Nephron (organoid): Measurements from ENCODE around the gene RAB3B.
"Not testable (repeated sequence)": the region's sequence is repeated elsewhere in the genome, so short reads cannot be mapped to it uniquely, and the experiment has no call there.

ENCODE experiments used
- H3K27ac Mint-ChIP-seq, 3 experiments: 2 replicates each; pipeline ENCODE4 v1.8.0; 2020; ENCODE audit warnings: mixed read lengths in 3 of 3, mild to moderate bottlenecking in 2 of 3, moderate library complexity in 1 of 3
- H3K27me3 Mint-ChIP-seq: 2 replicates; pipeline ENCODE4 v1.8.0; 2021; ENCODE audit warnings: low read depth, mild to moderate bottlenecking, moderate library complexity, mixed read lengths
- H3K36me3 Mint-ChIP-seq: 2 replicates; pipeline ENCODE4 v1.8.0; 2020; ENCODE audit warnings: low read depth, mixed read lengths
- H3K4me1 Mint-ChIP-seq: 2 replicates; pipeline ENCODE4 v1.8.0; 2020; ENCODE audit warnings: mixed read lengths
- H3K4me3 Mint-ChIP-seq, 3 experiments: 2 replicates each; pipeline ENCODE4 v1.8.0; 2020; ENCODE audit warnings: mild to moderate bottlenecking in 3 of 3, mixed read lengths in 3 of 3, moderate library complexity in 2 of 3
- H3K9me3 Mint-ChIP-seq: 2 replicates; pipeline ENCODE4 v1.8.0; 2020; ENCODE audit warnings: mixed read lengths
- CTCF ChIP-seq, 3 experiments: fragments of 200-600 bp; sonication (generic); IDR thresholded peaks; one replicate each; pipeline ENCODE4 v1.5.0; 2021; ENCODE audit warnings: antibody characterized with exemption in 3 of 3; ENCODE audit not compliant: unreplicated experiment in 3 of 3

Gene RAB3B

DNA sequence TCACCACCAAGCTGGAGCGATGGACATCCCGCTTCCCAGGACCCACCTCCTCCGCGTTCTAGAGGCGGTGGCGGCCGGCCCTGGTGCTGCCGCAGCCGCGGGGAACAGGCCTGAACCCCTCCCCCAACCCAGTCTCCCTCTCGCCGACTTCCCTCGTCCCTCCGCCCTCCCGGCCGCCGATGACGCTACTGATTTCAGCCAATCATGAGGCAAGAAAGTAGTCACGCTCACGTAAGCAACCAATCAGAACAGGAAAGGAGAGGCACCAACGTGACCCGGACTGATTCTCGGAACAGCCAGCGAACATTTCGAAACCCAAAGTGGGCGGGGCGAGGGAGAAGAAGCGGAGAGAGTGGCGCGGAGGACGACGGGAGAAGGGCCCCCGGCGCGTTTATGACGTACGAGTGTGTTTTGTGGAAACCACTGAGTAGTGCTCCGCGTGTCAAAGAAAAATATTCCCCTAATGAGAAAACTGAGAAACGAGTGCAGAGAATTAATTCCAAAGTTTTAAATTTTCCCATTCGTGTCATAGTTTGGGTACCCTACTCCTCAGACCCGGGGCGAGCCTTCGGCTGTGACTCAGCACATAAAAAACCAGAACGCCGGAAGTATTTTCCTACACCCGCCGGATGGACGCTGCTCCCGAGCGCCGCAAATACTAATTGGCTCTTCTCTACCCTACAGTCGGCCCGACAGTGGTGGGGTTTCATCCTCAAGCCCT is 111.7 kb downstream of the RAB3B start, which contains the start of gene NRDC:
TSS of gene NRDC (minus strand) at position 112 of the 721 bp plus-strand sequence. CDS start 112 bp downstream, outside the sequence.
- Mint-ChIP-seq H3K4me3 (no peak within 1 kb of the TSS), H3K4me1 (peaks cover 16% of the 10 kb centered on the region), H3K27ac (no peak within 1 kb of the TSS), H3K9me3 (no peaks in the 10 kb centered on the region), H3K27me3 (peaks cover 20% of the 10 kb centered on the region), H3K36me3 (peaks cover 3% of the 10 kb centered on the region)
- TF ChIP-seq CTCF (IDR thresholded peaks at IDR 0.05; ENCODE audit: unreplicated experiment in 3 of 3) = no peak

GRCh38 chr1:51878308-51878615 is 112.2 kb downstream of the RAB3B start:
- no peak for TF ChIP-seq CTCF (IDR thresholded peaks at IDR 0.05; ENCODE audit: unreplicated experiment in 3 of 3)
- Mint-ChIP-seq H3K4me1 (peaks cover 16% of the 10 kb centered on the region), H3K4me3 (no peak overlapping the region), H3K36me3 (peaks cover 3% of the 10 kb centered on the region), H3K27ac (no peak overlapping the region), H3K9me3 (no peaks in the 10 kb centered on the region), H3K27me3 (peaks cover 16% of the 10 kb centered on the region)

DNA sequence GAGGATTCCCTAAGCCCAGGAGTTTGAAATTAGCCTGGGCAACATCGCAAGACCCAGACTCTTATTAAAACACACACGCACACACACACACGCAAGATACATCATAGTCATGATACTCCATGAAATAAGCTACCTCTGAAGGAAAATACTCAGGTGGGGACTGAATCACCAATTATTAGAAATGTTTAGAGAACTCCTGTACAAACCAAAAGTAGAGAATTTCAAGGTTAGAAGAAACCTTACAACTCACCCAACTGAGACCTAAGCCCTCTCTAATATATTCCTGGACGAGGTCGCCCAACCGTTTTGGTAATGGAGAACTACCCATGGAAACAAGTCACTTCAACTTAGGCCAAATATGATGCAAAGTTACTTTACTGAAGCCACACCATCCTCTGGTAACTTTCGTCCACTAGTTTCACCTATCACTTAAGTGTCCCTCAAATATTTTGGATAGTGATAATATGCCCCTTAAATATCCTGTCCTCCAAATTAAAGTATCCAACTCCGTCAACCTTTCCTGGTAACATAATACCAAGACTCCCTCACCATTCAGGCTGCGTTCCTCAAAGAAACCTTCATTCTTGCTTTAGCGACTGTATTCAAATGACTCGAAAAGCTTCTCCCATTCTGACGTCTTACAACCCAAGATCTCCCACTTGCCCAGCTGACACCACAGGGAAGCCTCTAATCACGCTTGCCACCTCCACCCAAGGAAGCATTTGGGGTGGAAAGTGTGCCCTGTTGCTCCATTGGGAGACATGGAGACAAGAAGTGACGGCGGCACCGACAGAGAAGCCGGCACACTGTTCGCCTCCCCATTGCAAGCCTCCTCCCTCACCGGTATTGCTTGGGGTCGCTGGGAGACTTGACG is 112.8 kb downstream of the RAB3B start:
- H3K4me3 Mint-ChIP-seq = no peak overlapping the region
- peaks cover 16% of the 10 kb centered on the region for H3K4me1 Mint-ChIP-seq
- H3K9me3 Mint-ChIP-seq = no peaks in the 10 kb centered on the region
- no peak for TF ChIP-seq CTCF (IDR thresholded peaks at IDR 0.05; ENCODE audit: unreplicated experiment in 3 of 3)
- no peak overlapping the region for H3K27ac Mint-ChIP-seq
- peaks cover 10% of the 10 kb centered on the region for H3K27me3 Mint-ChIP-seq
- peaks cover 5% of the 10 kb centered on the region for H3K36me3 Mint-ChIP-seq

DNA sequence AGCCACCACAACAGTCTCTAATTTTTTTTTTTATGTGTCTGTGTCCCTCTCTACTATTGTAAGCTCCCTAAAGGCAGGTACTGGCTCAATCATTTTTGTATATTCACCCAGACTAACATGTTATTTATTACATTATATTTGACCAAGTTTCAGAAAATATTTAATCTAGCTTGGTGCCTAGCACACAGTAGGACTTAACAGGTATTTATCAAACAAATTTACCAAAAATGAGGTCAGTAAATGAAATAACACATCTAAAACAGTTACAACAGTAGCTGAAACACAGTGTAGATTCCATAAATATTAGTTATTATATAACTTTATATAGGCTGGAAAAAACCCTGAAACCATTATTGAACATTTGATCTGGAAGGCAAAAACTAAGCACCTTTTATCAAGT is 114.7 kb downstream of the RAB3B start:
- Mint-ChIP-seq H3K36me3 (peaks cover 10% of the 10 kb centered on the region), H3K4me1 (peaks cover 21% of the 10 kb centered on the region), H3K27me3 (peaks cover 5% of the 10 kb centered on the region), H3K9me3 (no peaks in the 10 kb centered on the region), H3K4me3 (peak overlapping the region; percentile 48 to 68 (median 60)), H3K27ac (no peak overlapping the region)
- TF ChIP-seq CTCF (IDR thresholded peaks at IDR 0.05; ENCODE audit: unreplicated experiment in 3 of 3) = no peak

GRCh38 chr1:51875291-51875772 is 115.2 kb downstream of the RAB3B start:
- Mint-ChIP-seq H3K9me3 (no peaks in the 10 kb centered on the region), H3K27ac (peak overlapping the region in 1 of 3 experiments; percentile 42), H3K4me3 (peak overlapping the region; percentile 43 to 68 (median 44)), H3K27me3 (peaks cover under 1% of the 10 kb centered on the region), H3K4me1 (peaks cover 21% of the 10 kb centered on the region), H3K36me3 (peaks cover 10% of the 10 kb centered on the region)
- no peak for TF ChIP-seq CTCF (IDR thresholded peaks at IDR 0.05; ENCODE audit: unreplicated experiment in 3 of 3)

- H3K27ac Mint-ChIP-seq, H3K27me3 Mint-ChIP-seq, H3K4me3 Mint-ChIP-seq, H3K9me3 Mint-ChIP-seq: not testable (repeated sequence)
- peaks cover 10% of the 10 kb centered on the region for H3K36me3 Mint-ChIP-seq
- peaks cover 21% of the 10 kb centered on the region for H3K4me1 Mint-ChIP-seq
Measured at GRCh38 chr1:51873270-51873669, 117.2 kb downstream of the RAB3B start.
